ENCODE data around the gene RIPPLY3. TPM values are rescaled to one million over a fixed set of nuclear protein-coding genes. Genes with fewer than 3 reads are reported as not detected.
A peak's percentile ranks its signal among the peaks of the same experiment; 100 is the strongest.

RIPPLY3 gene
- total RNA-seq, 6 experiments from 2014 or later = 0.12 to 0.18 (median 0.17) TPM; not detected in 3

DNA sequence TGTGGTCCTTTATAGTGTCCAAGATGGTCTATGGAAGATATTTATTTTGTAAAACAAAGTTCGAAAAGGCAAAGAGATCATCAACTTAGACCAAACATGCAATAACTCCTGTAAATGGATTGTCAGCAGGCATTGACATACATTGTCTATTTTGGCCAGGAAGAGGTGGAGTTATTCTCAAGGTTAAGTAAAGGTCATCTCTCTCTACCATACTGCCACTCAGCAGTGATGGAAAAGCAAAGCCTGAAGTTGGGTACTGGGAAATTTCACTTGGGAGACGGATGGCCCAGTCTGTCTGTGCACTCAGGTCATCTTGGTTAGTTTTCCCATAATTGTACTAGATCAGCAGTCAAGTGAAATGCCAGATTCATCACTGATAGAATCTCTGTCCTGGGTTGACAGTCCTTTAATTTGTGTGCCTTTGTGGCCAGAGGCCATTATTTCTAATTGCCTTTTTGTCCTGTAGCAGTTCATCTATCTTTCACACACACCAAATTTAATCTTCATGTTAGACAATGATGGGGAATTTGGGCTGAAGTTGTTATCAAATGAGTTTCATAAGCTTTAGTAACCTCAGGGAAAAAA, 48.9 kb downstream of the RIPPLY3 start:
- intact Hi-C loops (cut with DNase I) = no loop called here
- Histone ChIP-seq H3K4me3 (no peak overlapping the region), H3K27ac (no peak overlapping the region), H3K27me3 (no peaks in the 10 kb centered on the region), H3K9me3 (no peaks in the 10 kb centered on the region), H3K4me1 (no peaks in the 10 kb centered on the region), H3K36me3 (no peaks in the 10 kb centered on the region)
- 50% methylated on average over 1 of the region's 2 CpGs for WGBS (ENCODE audit: insufficient coverage, low coverage, low lambda C conversion rate, missing lambda C conversion rate)
- no peak for ATAC-seq
- no peak for DNase-seq
- TF ChIP-seq, protein P1, sequence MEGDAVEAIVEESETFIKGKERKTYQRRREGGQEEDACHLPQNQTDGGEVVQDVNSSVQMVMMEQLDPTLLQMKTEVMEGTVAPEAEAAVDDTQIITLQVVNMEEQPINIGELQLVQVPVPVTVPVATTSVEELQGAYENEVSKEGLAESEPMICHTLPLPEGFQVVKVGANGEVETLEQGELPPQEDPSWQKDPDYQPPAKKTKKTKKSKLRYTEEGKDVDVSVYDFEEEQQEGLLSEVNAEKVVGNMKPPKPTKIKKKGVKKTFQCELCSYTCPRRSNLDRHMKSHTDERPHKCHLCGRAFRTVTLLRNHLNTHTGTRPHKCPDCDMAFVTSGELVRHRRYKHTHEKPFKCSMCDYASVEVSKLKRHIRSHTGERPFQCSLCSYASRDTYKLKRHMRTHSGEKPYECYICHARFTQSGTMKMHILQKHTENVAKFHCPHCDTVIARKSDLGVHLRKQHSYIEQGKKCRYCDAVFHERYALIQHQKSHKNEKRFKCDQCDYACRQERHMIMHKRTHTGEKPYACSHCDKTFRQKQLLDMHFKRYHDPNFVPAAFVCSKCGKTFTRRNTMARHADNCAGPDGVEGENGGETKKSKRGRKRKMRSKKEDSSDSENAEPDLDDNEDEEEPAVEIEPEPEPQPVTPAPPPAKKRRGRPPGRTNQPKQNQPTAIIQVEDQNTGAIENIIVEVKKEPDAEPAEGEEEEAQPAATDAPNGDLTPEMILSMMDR (IDR thresholded peaks at IDR 0.05) = no peak
- TF ChIP-seq POLR2A (IDR thresholded peaks at IDR 0.05) = no peak

DNA sequence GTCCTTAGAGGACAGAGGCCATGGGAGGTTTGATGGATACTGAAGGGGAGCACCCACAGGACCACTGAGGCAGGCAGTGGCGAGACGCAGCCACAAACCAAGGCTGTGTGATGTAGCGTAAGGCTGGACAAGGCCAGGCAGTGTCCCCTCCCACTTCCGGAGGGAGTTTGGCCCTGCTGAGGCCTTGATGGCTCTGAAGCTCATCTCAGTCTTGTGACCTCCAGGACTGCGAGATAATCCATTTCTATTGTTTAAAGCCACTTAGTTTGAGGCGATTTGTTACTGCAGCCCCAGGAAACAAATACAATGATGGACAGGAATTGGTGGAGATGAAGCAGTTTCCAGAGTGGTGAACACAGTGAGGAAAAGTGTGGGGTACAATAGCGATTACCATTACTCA, 51.1 kb downstream of the RIPPLY3 start:
- H3K27me3 ChIP-seq = no peaks in the 10 kb centered on the region
- intact Hi-C loops (cut with DNase I) = no loop called here
- ATAC-seq (peak in 1 of 4 donors; percentile 20), DNase-seq (no peak)
- 81% methylated on average over 5 of the region's 7 CpGs for WGBS (ENCODE audit: insufficient coverage, low coverage, low lambda C conversion rate, missing lambda C conversion rate)
- no peak for TF ChIP-seq POLR2A (IDR thresholded peaks at IDR 0.05)
- TF ChIP-seq, protein P1 (IDR thresholded peaks at IDR 0.05) = no peak
- no peak overlapping the region for H3K4me3 ChIP-seq
- H3K4me1 ChIP-seq = no peaks in the 10 kb centered on the region
- H3K36me3 ChIP-seq = no peaks in the 10 kb centered on the region
- no peak overlapping the region for H3K27ac ChIP-seq
- no peaks in the 10 kb centered on the region for H3K9me3 ChIP-seq

GRCh38 chr21:37058261-37058660, 51.8 kb downstream of the RIPPLY3 start:
- no peak for TF ChIP-seq POLR2A (IDR thresholded peaks at IDR 0.05)
- TF ChIP-seq, protein P1 (IDR thresholded peaks at IDR 0.05) = no peak
- H3K27me3 ChIP-seq = no peaks in the 10 kb centered on the region
- no peak overlapping the region for H3K4me3 ChIP-seq
- no peak overlapping the region for H3K27ac ChIP-seq
- no peak for DNase-seq
- no peaks in the 10 kb centered on the region for H3K4me1 ChIP-seq
- intact Hi-C loops (cut with DNase I) = no loop called here
- ATAC-seq = no peak
- 69% methylated on average over 2 of the region's 2 CpGs for WGBS (ENCODE audit: insufficient coverage, low coverage, low lambda C conversion rate, missing lambda C conversion rate)
- H3K9me3 ChIP-seq = no peaks in the 10 kb centered on the region
- H3K36me3 ChIP-seq = no peaks in the 10 kb centered on the region

DNA sequence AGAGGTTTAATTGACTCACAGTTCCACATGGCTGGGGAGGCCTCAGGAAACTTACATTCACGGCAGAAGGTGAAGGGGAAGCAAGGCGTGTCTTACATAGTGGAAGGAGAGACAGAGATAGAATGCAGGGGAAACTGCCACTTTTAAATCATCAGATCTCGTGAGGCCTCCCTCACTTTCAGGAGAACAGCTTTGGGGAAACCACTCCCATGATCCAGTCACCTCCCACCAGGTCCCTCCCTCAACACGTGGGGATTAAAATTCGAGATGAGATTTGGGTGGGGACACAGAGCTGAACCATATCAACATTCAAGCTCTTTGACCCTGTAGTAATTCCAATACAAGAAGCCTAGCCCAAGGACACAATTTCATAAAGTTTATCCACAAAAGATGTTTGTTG, 52.7 kb downstream of the RIPPLY3 start:
- no peaks in the 10 kb centered on the region for H3K36me3 ChIP-seq
- 66% methylated on average over 5 of the region's 5 CpGs for whole genome bisulfite sequencing (ENCODE audit: insufficient coverage, low coverage, low lambda C conversion rate, missing lambda C conversion rate)
- H3K27ac ChIP-seq = no peak overlapping the region
- TF ChIP-seq POLR2A (IDR thresholded peaks at IDR 0.05) = no peak
- TF ChIP-seq, protein P1 (IDR thresholded peaks at IDR 0.05) = no peak
- H3K9me3 ChIP-seq = no peaks in the 10 kb centered on the region
- ATAC-seq = no peak
- no peaks in the 10 kb centered on the region for H3K4me1 ChIP-seq
- DNase-seq = no peak
- no peak overlapping the region for H3K4me3 ChIP-seq
- H3K27me3 ChIP-seq = no peaks in the 10 kb centered on the region
- intact Hi-C loops (cut with DNase I) = no loop called here

- TF ChIP-seq, protein P1 (IDR thresholded peaks at IDR 0.05) = no peak
- no peak for TF ChIP-seq POLR2A (IDR thresholded peaks at IDR 0.05)
- ATAC-seq (peak in 1 of 4 donors; percentile 96), DNase-seq (no peak)
- H3K4me3 ChIP-seq = no peak overlapping the region
- WGBS (ENCODE audit: insufficient coverage, low coverage, low lambda C conversion rate, missing lambda C conversion rate) = no CpG with 5 or more reads among the region's 1 CpG
- H3K27me3 ChIP-seq = no peaks in the 10 kb centered on the region
- H3K4me1 ChIP-seq = no peaks in the 10 kb centered on the region
- intact Hi-C loops (cut with DNase I) = no loop called here
- H3K27ac ChIP-seq = no peak overlapping the region
- H3K9me3 ChIP-seq = no peaks in the 10 kb centered on the region
- H3K36me3 ChIP-seq = no peaks in the 10 kb centered on the region
Observed at GRCh38 chr21:37060296-37060695, 53.8 kb downstream of the RIPPLY3 start.
